A549 (cell line): ENCODE data around the gene ZNF532. TPM values are rescaled to one million over a fixed set of nuclear protein-coding genes. Genes with fewer than 3 reads are reported as not detected.

Experiments
- ATAC-seq, 2 experiments: fragments of 200-7000 bp in 1 of 2; fragments of >200 bp in 1 of 2; cut with Nextera tagmentation in 1 of 2; cut with Tn5 transposase in 1 of 2; 3 replicates each; pipeline versions ENCODE4 v1.8.0 to v1.9.1; 2018 to 2020; ENCODE audit warnings: mild to moderate bottlenecking in 1 of 2, moderate library complexity in 1 of 2
- CTCF ChIA-PET: fragments of 300-600 bp; sonication (Branson Sonifier 250); formaldehyde crosslinking; extraction: SDS; loops from one replicate; lab custom pipeline; 2021; ENCODE audit warnings: antibody characterized with exemption, inconsistent platforms; lab: Yijun Ruan, JAX
- POLR2A ChIA-PET: fragments of 350-600 bp; formaldehyde crosslinking; extraction: SDS; loops from one replicate; lab custom pipeline; 2021; ENCODE audit warnings: antibody characterized with exemption, inconsistent platforms; lab: Yijun Ruan, JAX
- DNase-seq, 2 experiments: peaks; one replicate each; pipeline versions ENCODE4 v3.0.0 to v3.0.0-alpha.2; 2011 to 2016; ENCODE audit warnings: low read depth in 1 of 2, low spot score in 1 of 2
- FAIRE-seq: peaks from 2 replicates; lab custom pipeline; 2011; peaks lifted over from hg19 to GRCh38; lab: Jason Lieb, UNC
- H3K27ac ChIP-seq, 2 experiments: fragments of >200 bp; sonication (Bioruptor Twin); formaldehyde crosslinking; 3 replicates each; pipeline ENCODE4 v1.5.1; 2016 to 2017
- H3K4me1 ChIP-seq: fragments of >200 bp; sonication (Bioruptor Twin); formaldehyde crosslinking; 3 replicates; pipeline ENCODE4 v1.6.1; 2016
- H3K4me2 ChIP-seq: fragments of >200 bp; sonication (Bioruptor Twin); formaldehyde crosslinking; 3 replicates; pipeline ENCODE4 v1.6.1; 2016
- H3K4me3 ChIP-seq: fragments of >200 bp; sonication (Bioruptor Twin); formaldehyde crosslinking; 3 replicates; pipeline ENCODE4 v1.5.1; 2016
- H3K9me3 ChIP-seq: fragments of >200 bp; sonication (Bioruptor Twin); formaldehyde crosslinking; 3 replicates; pipeline ENCODE4 v1.6.1; 2016
- CBX2 ChIP-seq: fragments of 200-600 bp; sonication (generic); IDR thresholded peaks from 2 replicates; pipeline ENCODE4 v1.6.1; 2016; ENCODE audit warnings: low read depth, mild to moderate bottlenecking, borderline replicate concordance
- CBX8 ChIP-seq: fragments of 200-600 bp; sonication (generic); IDR thresholded peaks from 2 replicates; pipeline ENCODE4 v1.6.1; 2016
- CHD4 ChIP-seq: fragments of 200-600 bp; sonication (generic); IDR thresholded peaks from 2 replicates; pipeline ENCODE4 v1.6.1; 2016; ENCODE audit warnings: antibody characterized with exemption, mild to moderate bottlenecking, borderline replicate concordance
- CTCF ChIP-seq: fragments of >200 bp; sonication (Bioruptor Twin); formaldehyde crosslinking; IDR thresholded peaks from 3 replicates; pipeline ENCODE4 v1.5.1; 2016
- EHF ChIP-seq: fragments of 250-450 bp; sonication (Bioruptor Pico); IDR thresholded peaks from 2 replicates; pipeline ENCODE4 v1.5.0; 2020; ENCODE audit warnings: mild to moderate bottlenecking
- EHMT2 ChIP-seq: fragments of 200-600 bp; sonication (generic); IDR thresholded peaks from 2 replicates; pipeline ENCODE4 v1.6.1; 2016; ENCODE audit warnings: antibody characterized with exemption, low read depth, mild to moderate bottlenecking, moderate library complexity
- ELK1 ChIP-seq: fragments of 150-350 bp; IDR thresholded peaks from 2 replicates; pipeline ENCODE4 v1.6.1; 2014; ENCODE audit warnings: low read depth, mild to moderate bottlenecking, low read length
- EP300 ChIP-seq, 2 experiments: fragments of >200 bp; sonication (Bioruptor Twin); formaldehyde crosslinking; IDR thresholded peaks; 2 replicates in 1 of 2; 3 replicates in 1 of 2; pipeline ENCODE4 v1.6.1; 2016 to 2017
- ESRRA ChIP-seq: fragments of 150-350 bp; IDR thresholded peaks from 2 replicates; pipeline ENCODE4 v1.6.1; 2014; ENCODE audit warnings: mild to moderate bottlenecking, low read length, borderline replicate concordance
- FOSB ChIP-seq: fragments of 250-450 bp; sonication (Bioruptor Pico); IDR thresholded peaks from 2 replicates; pipeline ENCODE4 v1.5.0; 2020; ENCODE audit warnings: mild to moderate bottlenecking, moderate library complexity
- HES2 ChIP-seq: fragments of >200 bp; sonication (Bioruptor Twin); formaldehyde crosslinking; IDR thresholded peaks from 2 replicates; pipeline ENCODE4 v1.6.1; 2016
- MAZ ChIP-seq: fragments of 150-350 bp; IDR thresholded peaks from 2 replicates; pipeline ENCODE4 v1.6.1; 2014; ENCODE audit warnings: antibody characterized with exemption, low read depth, low read length, borderline replicate concordance
- MYC ChIP-seq: IDR thresholded peaks from 2 replicates; pipeline ENCODE4 v1.6.1; 2012; ENCODE audit warnings: mild to moderate bottlenecking, inconsistent platforms, low read length, improper control_type of control experiment, borderline replicate concordance
- NR3C1 ChIP-seq: fragments of >200 bp; sonication (Bioruptor Twin); formaldehyde crosslinking; IDR thresholded peaks from 3 replicates; pipeline ENCODE4 v1.6.1; 2017
- PBX3 ChIP-seq: IDR thresholded peaks from 2 replicates; pipeline ENCODE4 v1.6.1; 2012
- PHF8 ChIP-seq: fragments of 200-600 bp; sonication (generic); IDR thresholded peaks from 2 replicates; pipeline ENCODE4 v1.6.1; 2016; ENCODE audit warnings: low read depth, mild to moderate bottlenecking, antibody characterized with exemption, moderate library complexity, borderline replicate concordance
- POLR2AphosphoS2 ChIP-seq: conservative IDR thresholded peaks from 2 replicates; pipeline ENCODE4 v1.6.1; 2012; ENCODE audit warnings: low read length, improper control_type of control experiment, inconsistent platforms
- RAD21 ChIP-seq, 2 experiments: fragments of >200 bp in 1 of 2; sonication (Bioruptor Twin) in 1 of 2; formaldehyde crosslinking in 1 of 2; IDR thresholded peaks in 1 of 2; conservative IDR thresholded peaks in 1 of 2; 2 replicates in 1 of 2; 3 replicates in 1 of 2; pipeline ENCODE4 v1.6.1; 2012 to 2018; ENCODE audit warnings: inconsistent platforms in 1 of 2
- RCOR1 ChIP-seq: fragments of 150-350 bp; IDR thresholded peaks from 2 replicates; pipeline ENCODE4 v1.6.1; 2014; ENCODE audit warnings: antibody characterized with exemption, low read length, low read depth
- RFX5 ChIP-seq: fragments of 450-650 bp; IDR thresholded peaks from 2 replicates; pipeline ENCODE4 v1.7.1; 2014; ENCODE audit warnings: antibody characterized with exemption, mild to moderate bottlenecking, moderate library complexity
- RNF2 ChIP-seq: fragments of 200-600 bp; sonication (generic); IDR thresholded peaks from 2 replicates; pipeline ENCODE4 v1.6.1; 2016; ENCODE audit warnings: low read depth, mild to moderate bottlenecking, antibody characterized with exemption, moderate library complexity, borderline replicate concordance
- SMC3 ChIP-seq: fragments of >200 bp; sonication (Bioruptor Twin); formaldehyde crosslinking; IDR thresholded peaks from 3 replicates; pipeline ENCODE4 v1.6.1; 2018; ENCODE audit warnings: inconsistent platforms
- TFCP2L1 ChIP-seq: fragments of 250-450 bp; sonication (Bioruptor Pico); IDR thresholded peaks from 2 replicates; pipeline ENCODE4 v1.5.0; 2021; ENCODE audit warnings: mild to moderate bottlenecking
- TP53 ChIP-seq: fragments of 250-450 bp; sonication (Bioruptor Pico); IDR thresholded peaks from 2 replicates; pipeline ENCODE4 v1.5.0; 2021; ENCODE audit warnings: mild to moderate bottlenecking, moderate library complexity
- ZC3H11A ChIP-seq: fragments of 450-650 bp; IDR thresholded peaks from 2 replicates; pipeline ENCODE4 v1.6.1; 2014; ENCODE audit warnings: antibody characterized with exemption, mild to moderate bottlenecking
- ZFP36 ChIP-seq: fragments of 450-650 bp; IDR thresholded peaks from 2 replicates; pipeline ENCODE4 v1.6.1; 2014; ENCODE audit warnings: borderline replicate concordance; ENCODE audit not compliant: partially characterized antibody
- WGBS: methylation state at CpG from one replicate; pipeline ENCODE4 v1.1.6; 2017; ENCODE audit errors: missing lambda C conversion rate; 5-methylcytosine and 5-hydroxymethylcytosine counted together
- polyA plus RNA-seq, 4 experiments: library from polyadenylated mRNA; depleted of rRNA in 3 of 4; stranded (reverse); fragments of >200 nt; fragmentation: RNase III in 1 of 4; extraction: RNeasy Plus Mini Kit Qiagen cat#74134 plus additional on column Dnase treatment in 1 of 4; gene quantifications; 2 replicates in 3 of 4; 3 replicates in 1 of 4; pipeline ENCODE4 v1.2.3, GENCODE V29; 2011 to 2017
- TF ChIP-seq, protein P1 (sequence below): IDR thresholded peaks from 2 replicates; pipeline ENCODE4 v1.6.1; 2012

Gene ZNF532
- polyA plus RNA-seq, 2 of the 4 experiments (the other 2 are of a cell fraction), result 26.8 to 64.6 TPM

GRCh38 chr18:58924473-58924872 lies 59.8 kb downstream of the ZNF532 start:
- Histone ChIP-seq H3K4me2 (no peak overlapping the region), H3K27ac (no peak overlapping the region), H3K4me1 (0 out of 3 replicates have a peak, but pooled peaks cover 5% of the 10 kb centered on the region), H3K4me3 (no peak overlapping the region), H3K9me3 (peaks cover 12% of the 10 kb centered on the region)
- CTCF ChIA-PET, result interaction anchor here (0.7 kb wide), 1 partner anchor 18 kb away, joined by 3 read pairs; no protein-coding TSS in a partner anchor
- POLR2A ChIA-PET, result no interaction called here
- TF ChIP-seq RCOR1 (no peak), CBX2 (no peak), POLR2AphosphoS2 (no peak), EHMT2 (no peak), MAZ (no peak), CTCF (no peak), ZC3H11A (no peak), EHF (CRISPR knock-in tag) (no peak), RAD21 (conservative IDR thresholded peaks at IDR 0.05 in 1 of 2, IDR thresholded peaks at IDR 0.05 in 1 of 2) (no peak), EP300 (IDR thresholded peaks at IDR 0.05) (no peak), NR3C1 (no peak), CBX8 (no peak), PHF8 (no peak)
- no peak for DNase-seq
- no peak for ATAC-seq
- WGBS, result 93% methylated on average over 3 of the region's 3 CpGs
- FAIRE-seq, result no peak

DNA sequence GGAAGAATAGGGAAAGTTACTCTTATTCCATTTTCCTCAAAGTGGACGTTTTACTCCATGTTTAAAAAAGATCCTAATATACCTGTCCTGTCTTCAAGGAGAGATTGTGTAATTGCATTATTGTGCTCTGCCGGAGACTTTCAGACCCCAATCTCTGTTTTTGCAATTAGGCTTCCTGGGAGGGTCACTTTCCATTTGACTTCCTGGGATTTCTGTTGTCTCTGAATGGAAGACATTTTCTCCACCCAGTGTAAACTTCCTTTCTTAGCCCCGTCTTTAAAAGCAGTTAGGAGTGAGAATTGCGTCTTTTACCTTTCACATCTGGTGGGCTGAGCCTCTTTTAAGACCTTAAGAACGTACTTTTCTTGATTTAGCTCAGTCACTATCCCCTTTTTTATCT lies 63.0 kb downstream of the ZNF532 start:
- no peak overlapping the region for H3K4me3 ChIP-seq
- ATAC-seq, result no peak
- no peak for FAIRE-seq
- H3K4me1 ChIP-seq, result peaks cover 17% of the 10 kb centered on the region
- DNase-seq, result no peak
- TF ChIP-seq PHF8, result no peak
- TF ChIP-seq HES2, result no peak
- TF ChIP-seq MYC, result no peak
- TF ChIP-seq FOSB (CRISPR knock-in tag), result no peak
- no peak for TF ChIP-seq RNF2
- TF ChIP-seq POLR2AphosphoS2, result no peak
- TF ChIP-seq TFCP2L1, result no peak
- TF ChIP-seq ZFP36, result no peak
- no peak for TF ChIP-seq PBX3
- TF ChIP-seq SMC3, result no peak
- no peak for TF ChIP-seq ELK1
- no peak for TF ChIP-seq TP53 (CRISPR knock-in tag)
- TF ChIP-seq RFX5, result no peak
- no peak for TF ChIP-seq ESRRA
- no peak for TF ChIP-seq CHD4
- TF ChIP-seq, protein P1, sequence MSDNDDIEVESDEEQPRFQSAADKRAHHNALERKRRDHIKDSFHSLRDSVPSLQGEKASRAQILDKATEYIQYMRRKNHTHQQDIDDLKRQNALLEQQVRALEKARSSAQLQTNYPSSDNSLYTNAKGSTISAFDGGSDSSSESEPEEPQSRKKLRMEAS, result no peak
- no peak for TF ChIP-seq RCOR1
- peak overlapping the region in 1 of 2 experiments; percentile 40; a peak in 2 of 6 replicates for H3K27ac ChIP-seq
- 87% methylated on average over 5 of the region's 5 CpGs for whole genome bisulfite sequencing
- ChIA-PET CTCF (interaction anchor here (0.6 kb wide), 1 partner anchor 22 kb away, joined by 3 read pairs; no protein-coding TSS in a partner anchor), POLR2A (no interaction called here)
- no peak overlapping the region for H3K4me2 ChIP-seq
- peaks cover 12% of the 10 kb centered on the region for H3K9me3 ChIP-seq
